H9 (cell line): ENCODE data around the gene ADAR. TPM values are rescaled to one million over a fixed set of nuclear protein-coding genes. Genes with fewer than 3 reads are reported as not detected.

Source experiments
- DNase-seq: peaks from one replicate; pipeline ENCODE4 v3.0.0-alpha.2; 2017
- H2AFZ ChIP-seq: one replicate; pipeline ENCODE4 v1.6.1; 2013; ENCODE audit warnings: mild to moderate bottlenecking, low read length, control low read depth, moderate library complexity
- H2AK5ac ChIP-seq: 2 replicates; pipeline ENCODE4 v1.6.1; 2013; ENCODE audit warnings: low read length, control low read depth, mixed read lengths; ENCODE audit not compliant: insufficient read length
- H2BK120ac ChIP-seq: one replicate; pipeline ENCODE4 v1.6.1; 2013; ENCODE audit warnings: low read depth, mild to moderate bottlenecking, low read length, control low read depth, inconsistent platforms; ENCODE audit not compliant: poor library complexity, severe bottlenecking
- H2BK12ac ChIP-seq: 2 replicates; pipeline ENCODE4 v1.6.1; 2013; ENCODE audit warnings: low read length, control low read depth, mixed read lengths, low read depth; ENCODE audit not compliant: insufficient read length
- H2BK15ac ChIP-seq: 2 replicates; pipeline ENCODE4 v1.6.1; 2013; ENCODE audit warnings: low read depth, low read length, control low read depth
- H2BK20ac ChIP-seq: one replicate; pipeline ENCODE4 v1.6.1; 2013; ENCODE audit warnings: low read depth, mild to moderate bottlenecking, low read length, control low read depth, inconsistent platforms; ENCODE audit not compliant: poor library complexity, severe bottlenecking
- H2BK5ac ChIP-seq: 2 replicates; pipeline ENCODE4 v1.6.1; 2013; ENCODE audit warnings: low read length, control low read depth, mixed read lengths; ENCODE audit not compliant: insufficient read length
- H3K14ac ChIP-seq: 2 replicates; pipeline ENCODE4 v1.6.1; 2013; ENCODE audit warnings: low read length, control low read depth; ENCODE audit not compliant: insufficient read depth
- H3K18ac ChIP-seq: 2 replicates; pipeline ENCODE4 v1.6.1; 2013; ENCODE audit warnings: low read depth, mild to moderate bottlenecking, mixed read lengths, low read length, control low read depth; ENCODE audit not compliant: insufficient read length
- H3K23ac ChIP-seq: 2 replicates; pipeline ENCODE4 v1.6.1; 2013; ENCODE audit warnings: low read length, control low read depth, mixed read lengths, low read depth; ENCODE audit not compliant: insufficient read length
- H3K23me2 ChIP-seq: 2 replicates; pipeline ENCODE4 v1.6.1; 2013; ENCODE audit warnings: low read depth, mild to moderate bottlenecking, mixed read lengths, low read length, control low read depth; ENCODE audit not compliant: insufficient read length, poor library complexity, severe bottlenecking
- H3K27ac ChIP-seq: 2 replicates; pipeline ENCODE4 v1.5.1; 2013; ENCODE audit warnings: low read length, control low read depth, mixed read lengths, low read depth; ENCODE audit not compliant: insufficient read length
- H3K27me3 ChIP-seq: 2 replicates; pipeline ENCODE4 v1.6.1; 2013; ENCODE audit warnings: low read length, control low read depth, inconsistent platforms; ENCODE audit not compliant: insufficient read depth
- H3K4ac ChIP-seq: 2 replicates; pipeline ENCODE4 v1.6.1; 2013; ENCODE audit warnings: low read depth, mild to moderate bottlenecking, control low read depth, inconsistent platforms, low read length, moderate library complexity
- H3K4me1 ChIP-seq: 2 replicates; pipeline ENCODE4 v1.6.1; 2013; ENCODE audit warnings: low read length, control low read depth, inconsistent platforms; ENCODE audit not compliant: insufficient read depth
- H3K4me2 ChIP-seq: 2 replicates; pipeline ENCODE4 v1.6.1; 2013; ENCODE audit warnings: low read length, control low read depth, mixed read lengths; ENCODE audit not compliant: insufficient read length, insufficient read depth
- H3K56ac ChIP-seq: 2 replicates; pipeline ENCODE4 v1.6.1; 2013; ENCODE audit warnings: low read depth, mild to moderate bottlenecking, mixed read lengths, low read length, control low read depth; ENCODE audit not compliant: insufficient read length
- H3K79me1 ChIP-seq: 2 replicates; pipeline ENCODE4 v1.6.1; 2013; ENCODE audit warnings: low read depth, mild to moderate bottlenecking, moderate library complexity, low read length, control low read depth, inconsistent platforms; ENCODE audit not compliant: insufficient read depth, poor library complexity, severe bottlenecking
- H3K79me2 ChIP-seq: 2 replicates; pipeline ENCODE4 v1.6.1; 2013; ENCODE audit warnings: low read length, control low read depth, inconsistent platforms; ENCODE audit not compliant: insufficient read depth
- H3K9ac ChIP-seq: 2 replicates; pipeline ENCODE4 v1.6.1; 2013; ENCODE audit warnings: low read length, control low read depth, mixed read lengths; ENCODE audit not compliant: insufficient read length; ENCODE audit errors: extremely low read depth
- H3K9me3 ChIP-seq: one replicate; pipeline ENCODE4 v1.6.1; 2013; ENCODE audit warnings: low read depth, low read length, inconsistent platforms; ENCODE audit not compliant: control insufficient read depth
- H3T11ph ChIP-seq: one replicate; pipeline ENCODE4 v1.6.1; 2013; ENCODE audit warnings: mild to moderate bottlenecking, low read length, control low read depth, inconsistent platforms
- H4K20me1 ChIP-seq: one replicate; pipeline ENCODE4 v1.6.1; 2013; ENCODE audit not compliant: control insufficient read depth, insufficient read length, insufficient read depth
- H4K5ac ChIP-seq: 2 replicates; pipeline ENCODE4 v1.6.1; 2013; ENCODE audit warnings: low read depth, mild to moderate bottlenecking, mixed read lengths, low read length, control low read depth; ENCODE audit not compliant: insufficient read length
- H4K8ac ChIP-seq: replicated peaks from 2 replicates; pipeline ENCODE4 v1.6.1; 2013; ENCODE audit warnings: low read length, control low read depth, mixed read lengths, low read depth; ENCODE audit not compliant: insufficient read length
- H4K91ac ChIP-seq: 2 replicates; pipeline ENCODE4 v1.6.1; 2013; ENCODE audit warnings: low read depth, mild to moderate bottlenecking, moderate library complexity, mixed read lengths, low read length, control low read depth; ENCODE audit not compliant: insufficient read length
- H3K27ac Mint-ChIP-seq, 3 experiments: 2 replicates in 2 of 3; 3 replicates in 1 of 3; pipeline ENCODE4 v1.8.0; 2020 to 2021; ENCODE audit warnings: mixed read lengths in 3 of 3, mild to moderate bottlenecking in 1 of 3, moderate library complexity in 1 of 3
- H3K27me3 Mint-ChIP-seq: 2 replicates; pipeline ENCODE4 v1.8.0; 2021; ENCODE audit warnings: low read depth, mild to moderate bottlenecking, moderate library complexity, mixed read lengths
- H3K36me3 Mint-ChIP-seq, 3 experiments: 2 replicates in 2 of 3; 3 replicates in 1 of 3; pipeline ENCODE4 v1.8.0; 2020 to 2021; ENCODE audit warnings: low read depth in 3 of 3, mixed read lengths in 3 of 3; ENCODE audit not compliant: insufficient read depth in 1 of 3
- H3K4me1 Mint-ChIP-seq, 2 experiments: 2 replicates each; pipeline ENCODE4 v1.8.0; 2020; ENCODE audit warnings: mixed read lengths in 2 of 2
- H3K4me3 Mint-ChIP-seq, 2 experiments: 2 replicates in 1 of 2; 3 replicates in 1 of 2; pipeline ENCODE4 v1.8.0; 2020 to 2021; ENCODE audit warnings: mild to moderate bottlenecking in 2 of 2, mixed read lengths in 2 of 2, moderate library complexity in 1 of 2
- H3K9me3 Mint-ChIP-seq, 2 experiments: 2 replicates in 1 of 2; 3 replicates in 1 of 2; pipeline ENCODE4 v1.8.0; 2020; ENCODE audit warnings: mild to moderate bottlenecking in 2 of 2, mixed read lengths in 2 of 2, moderate library complexity in 1 of 2
- CTCF ChIP-seq: fragments of 200-600 bp; sonication (generic); conservative IDR thresholded peaks from 3 replicates; pipeline ENCODE4 v1.8.0; 2021; ENCODE audit warnings: antibody characterized with exemption, mild to moderate bottlenecking
- WGBS: extraction: QIAGEN DNeasy Blood & Tissue Kit; methylation state at CpG from one replicate; pipeline ENCODE4 v1.1.7; 2013; ENCODE audit warnings: missing lambda C conversion rate, low lambda C conversion rate, mixed read lengths; ENCODE audit not compliant: insufficient read length; ENCODE audit errors: extremely low coverage; 5-methylcytosine and 5-hydroxymethylcytosine counted together
- total RNA-seq: library from RNA; stranded (reverse); gene quantifications from 2 replicates; pipeline ENCODE4 v1.2.1, GENCODE V29; 2021

Gene ADAR
- total RNA-seq, 1 experiment from 2014 or later = 236 TPM

GRCh38 chr1:154558720-154559465 is 49.1 kb downstream of the ADAR start:
- Mint-ChIP-seq H3K9me3 (peaks cover 0 to 4% of the 10 kb centered on the region in 2 experiments; a peak in 1 of 5 replicates), H3K27ac (peak overlapping the region; percentile 55 to 90 (median 83); a peak in 6 of 7 replicates), H3K4me1 (peaks cover 24 to 26% of the 10 kb centered on the region in 2 experiments), H3K4me3 (peak overlapping the region; percentile 76 to 81), H3K36me3 (peaks cover 21 to 30% (median 26%) of the 10 kb centered on the region in 3 experiments; a peak in 6 of 7 replicates), H3K27me3 (no peaks in the 10 kb centered on the region)
- no peak overlapping the region for H2BK12ac ChIP-seq
- WGBS = no CpG with 5 or more reads among the region's 57 CpGs
- DNase-seq = peak; percentile 97
- H3K79me2 ChIP-seq = peaks cover 9% of the 10 kb centered on the region; the same call in 1 of the 2 replicates
- no peak overlapping the region for H2AK5ac ChIP-seq
- H3K9ac ChIP-seq = no peak overlapping the region
- H3K4ac ChIP-seq = no peak overlapping the region
- no peaks in the 10 kb centered on the region for H3K27me3 ChIP-seq
- H4K8ac ChIP-seq = no peak overlapping the region
- no peak overlapping the region for H2AFZ ChIP-seq
- H3K14ac ChIP-seq = 0 out of 2 replicates have a peak overlapping the region, but pooled peaks have one; percentile 28
- no peak overlapping the region for H2BK120ac ChIP-seq
- H3K18ac ChIP-seq = peak overlapping the region; percentile 43
- no peak overlapping the region for H2BK5ac ChIP-seq
- no peak overlapping the region for H2BK15ac ChIP-seq
- H2BK20ac ChIP-seq = no peak overlapping the region
- H3K23ac ChIP-seq = no peak overlapping the region
- H3K27ac ChIP-seq = no peak overlapping the region
- H3K9me3 ChIP-seq = no peaks in the 10 kb centered on the region
- peak overlapping the region; percentile 12 for H3K4me2 ChIP-seq
- peaks cover 11% of the 10 kb centered on the region for H3K23me2 ChIP-seq
- no peak overlapping the region for H3T11ph ChIP-seq
- no peak overlapping the region for H4K91ac ChIP-seq
- no peak for TF ChIP-seq CTCF
- H4K20me1 ChIP-seq = no peaks in the 10 kb centered on the region
- no peak overlapping the region for H4K5ac ChIP-seq
- no peak overlapping the region for H3K56ac ChIP-seq
- peaks cover 5% of the 10 kb centered on the region for H3K79me1 ChIP-seq
- no peaks in the 10 kb centered on the region; the same call in 1 of the 2 replicates for H3K4me1 ChIP-seq
